GM18508 (cell line): ENCODE results near the gene HSPB6.

Experiments used
- ATAC-seq: cut with Tn5 transposase; IDR thresholded peaks from one replicate; pipeline ENCODE4 v1.9.1; 2021; ENCODE audit warnings: moderate number of reproducible peaks; ENCODE audit not compliant: insufficient read depth, unreplicated experiment

HSPB6 gene

GRCh38 chr19:35748106-35749020 is 8.5 kb downstream of the HSPB6 start, which contains the start of gene LIN37:
Gene LIN37 (plus strand): TSS chr19:35748576. CDS start chr19:35748725, 149 bp downstream.
- ATAC-seq = peak; percentile 51

DNA sequence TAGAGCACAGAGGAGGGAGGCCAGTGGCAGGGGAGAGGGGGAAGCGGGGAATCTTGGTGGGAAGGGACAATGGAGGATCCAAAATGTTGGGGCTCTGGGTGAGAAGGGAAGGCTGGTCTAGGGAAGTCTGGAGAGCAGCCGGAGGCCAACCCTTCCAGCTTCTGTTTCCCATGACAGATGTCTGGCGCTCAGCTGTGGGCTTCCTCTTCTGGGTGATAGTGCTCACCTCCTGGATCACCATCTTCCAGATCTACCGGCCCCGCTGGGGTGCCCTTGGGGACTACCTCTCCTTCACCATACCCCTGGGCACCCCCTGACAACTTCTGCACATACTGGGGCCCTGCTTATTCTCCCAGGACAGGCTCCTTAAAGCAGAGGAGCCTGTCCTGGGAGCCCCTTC is 10.3 kb downstream of the HSPB6 start:
- no peak for ATAC-seq

- no peak for ATAC-seq
These were observed 10.8 kb downstream of the HSPB6 start for GRCh38 chr19:35746087-35746462.

DNA sequence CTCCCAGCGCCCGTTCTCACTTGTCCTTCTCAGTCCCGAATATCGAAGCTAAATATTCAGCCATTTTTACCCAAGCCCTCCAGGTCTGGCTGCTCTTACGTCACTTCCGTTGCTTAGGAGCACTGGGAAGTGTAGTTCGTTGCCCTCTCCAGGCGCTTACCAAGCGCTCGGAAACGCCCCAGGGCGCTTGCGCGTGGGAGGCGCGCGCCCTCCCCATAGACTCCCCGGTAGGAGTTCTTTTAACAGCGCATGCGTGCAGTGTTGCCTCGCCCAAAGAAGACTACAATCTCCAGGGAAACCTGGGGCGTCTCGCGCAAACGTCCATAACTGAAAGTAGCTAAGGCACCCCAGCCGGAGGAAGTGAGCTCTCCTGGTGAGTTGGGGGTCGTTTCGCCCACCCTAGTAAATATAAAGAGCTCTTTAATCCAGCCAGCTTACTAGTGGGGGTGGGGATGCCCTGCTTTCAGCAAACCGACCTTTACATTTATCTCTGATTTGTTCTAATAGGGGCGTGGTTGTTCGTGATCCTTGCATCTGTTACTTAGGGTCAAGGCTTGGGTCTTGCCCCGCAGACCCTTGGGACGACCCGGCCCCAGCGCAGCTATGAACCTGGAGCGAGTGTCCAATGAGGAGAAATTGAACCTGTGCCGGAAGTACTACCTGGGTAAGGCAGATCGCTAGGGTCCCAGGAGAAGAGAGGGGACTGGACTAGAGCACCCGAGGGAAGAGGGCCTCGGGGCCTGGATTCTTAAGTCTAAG is 11.3 kb downstream of the HSPB6 start, which contains the start of the genes PSENEN and U2AF1L4:
Gene PSENEN (plus strand): TSS at position 324 of the 759 bp plus-strand sequence. CDS start 280 bp downstream, at position 604.
Gene U2AF1L4 (minus strand): TSS at position 91 of the 759 bp plus-strand sequence. CDS start 27 bp downstream, at position 64.
- ATAC-seq = no peak

DNA sequence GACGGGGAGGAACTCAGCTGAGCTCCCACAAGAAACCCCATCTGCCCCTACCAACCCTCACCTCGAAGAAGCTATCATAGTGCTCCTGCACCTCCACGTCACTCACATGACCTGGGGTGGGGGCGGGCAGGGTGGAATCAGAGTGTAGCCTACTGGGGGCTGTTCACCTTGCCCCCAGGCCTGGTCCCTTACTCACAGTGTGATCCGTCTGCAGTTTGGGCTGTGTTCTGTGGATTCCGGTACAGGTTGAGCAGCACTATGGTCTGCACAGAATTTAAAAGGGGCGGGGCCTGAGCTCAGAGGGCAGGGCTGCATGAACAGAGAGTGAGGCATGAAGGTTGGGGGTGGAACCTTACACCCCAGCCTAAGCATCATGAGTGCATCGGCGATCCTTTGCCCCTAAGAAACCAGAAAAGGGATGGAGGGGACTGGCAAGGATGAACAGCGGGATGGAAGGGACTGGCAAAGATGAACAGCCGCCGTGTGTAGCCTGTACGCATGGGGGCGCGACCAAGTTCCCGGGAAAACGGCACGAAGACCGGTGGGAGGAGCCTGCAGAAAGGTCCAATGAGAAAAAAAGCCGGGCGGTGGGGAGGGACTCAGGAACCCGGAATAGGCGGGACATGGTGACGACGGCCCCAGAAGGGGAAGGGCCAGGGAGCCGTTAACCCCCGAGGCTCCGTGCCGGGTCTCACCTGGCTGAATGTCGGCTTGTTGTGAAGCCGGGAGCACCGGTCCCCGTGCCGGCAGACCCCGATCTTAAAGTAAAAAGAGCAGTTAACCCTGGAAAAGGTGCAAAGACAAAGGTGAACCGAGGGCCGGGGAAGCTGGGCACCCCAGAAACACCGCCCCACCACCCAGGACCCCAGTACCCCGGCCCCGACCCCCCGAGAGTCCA is 12.2 kb downstream of the HSPB6 start:
- no peak for ATAC-seq

DNA sequence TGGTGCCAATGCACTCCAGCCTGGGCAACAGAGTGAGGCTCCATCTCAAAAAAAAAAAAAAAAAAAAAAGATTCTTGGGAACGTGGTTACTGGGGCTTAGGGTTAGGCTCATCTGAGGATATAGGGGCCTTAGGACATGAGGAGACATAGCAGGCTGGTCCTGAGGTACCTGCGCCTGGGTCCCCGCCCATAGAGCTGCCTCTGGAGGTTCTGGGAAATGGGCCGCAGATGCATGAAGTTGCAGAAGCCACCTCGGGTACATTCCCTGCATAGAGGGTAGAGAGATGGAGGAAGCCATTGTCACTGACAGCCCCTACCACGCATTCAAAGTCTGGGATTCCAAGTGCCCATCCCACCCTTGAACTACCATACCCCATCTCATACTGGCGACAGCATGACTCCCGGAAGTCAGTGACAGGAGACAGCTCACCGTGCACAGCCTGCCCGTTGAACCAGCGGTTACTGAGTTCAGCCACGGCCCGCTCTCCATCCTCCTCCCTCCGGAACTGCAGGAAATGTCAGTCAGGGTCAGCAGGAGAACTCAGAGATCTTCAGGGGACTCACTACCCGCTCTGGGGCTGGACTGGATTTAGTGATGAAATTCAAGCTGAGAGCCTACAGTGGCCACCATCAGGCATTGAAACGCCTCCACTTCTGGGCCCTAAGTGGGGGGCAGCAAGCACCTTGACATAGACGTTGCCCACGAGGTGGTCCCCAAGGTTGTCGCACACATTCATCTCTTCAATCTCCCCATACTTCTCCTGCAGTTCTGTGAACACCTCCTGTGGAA is 13.0 kb downstream of the HSPB6 start:
- ATAC-seq = no peak

- ATAC-seq = no peak
These were observed 14.6 kb downstream of the HSPB6 start, which contains the start of gene IGFLR1 for GRCh38 chr19:35742121-35742724. Gene IGFLR1 (minus strand): TSS chr19:35742452. CDS start chr19:35741180, 1,272 bp downstream.

GRCh38 chr19:35741203-35741515 is 15.7 kb downstream of the HSPB6 start:
- no peak for ATAC-seq

GRCh38 chr19:35740423-35741202 is 16.2 kb downstream of the HSPB6 start:
- no peak for ATAC-seq

- ATAC-seq = no peak
These were observed 16.8 kb downstream of the HSPB6 start for GRCh38 chr19:35740108-35740422.

DNA sequence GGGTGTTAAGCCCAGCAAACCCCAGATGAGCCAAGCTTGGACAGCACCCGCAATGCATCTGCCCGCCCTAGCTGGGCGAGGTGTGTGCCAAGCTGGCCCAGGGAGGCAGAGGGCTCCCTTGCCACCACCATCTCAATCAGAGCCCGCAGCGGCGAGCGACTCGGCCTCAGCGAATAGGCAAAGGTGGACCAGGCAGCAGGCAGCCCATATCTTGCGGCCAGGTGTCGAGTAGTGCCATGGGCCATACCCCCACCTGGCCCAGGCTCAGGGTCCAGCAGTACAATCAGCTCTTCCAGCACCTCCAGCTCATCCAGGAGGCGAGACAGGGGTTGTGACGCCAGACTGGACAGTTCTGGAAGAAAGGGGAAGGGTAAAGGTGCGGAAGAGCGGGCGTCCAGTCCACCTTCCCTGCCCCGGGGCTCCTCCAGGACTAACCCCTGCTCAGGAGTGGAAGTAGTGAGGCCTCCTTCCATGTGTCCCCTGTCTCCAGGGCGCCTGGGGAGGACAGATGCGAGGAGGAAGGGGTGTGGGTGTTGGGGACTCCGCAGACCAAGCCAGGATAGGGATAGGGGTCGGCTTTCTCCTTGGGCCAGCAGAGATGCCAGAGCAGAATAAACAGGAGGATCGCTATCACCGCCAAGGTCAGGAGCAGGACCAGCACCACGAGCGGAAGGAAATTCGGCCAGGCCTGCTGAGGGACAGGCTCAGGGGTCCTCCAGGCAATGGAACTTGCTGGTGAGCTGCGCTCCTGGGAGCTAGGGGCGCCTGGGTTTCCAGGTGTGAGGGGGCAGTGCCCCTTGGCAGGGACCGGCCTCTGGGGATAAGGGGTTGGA is 17.3 kb downstream of the HSPB6 start:
- no peak for ATAC-seq

GRCh38 chr19:35738887-35739229 is 18.0 kb downstream of the HSPB6 start:
- ATAC-seq = no peak

- ATAC-seq = no peak
These were observed 18.6 kb downstream of the HSPB6 start for GRCh38 chr19:35738021-35738886.

DNA sequence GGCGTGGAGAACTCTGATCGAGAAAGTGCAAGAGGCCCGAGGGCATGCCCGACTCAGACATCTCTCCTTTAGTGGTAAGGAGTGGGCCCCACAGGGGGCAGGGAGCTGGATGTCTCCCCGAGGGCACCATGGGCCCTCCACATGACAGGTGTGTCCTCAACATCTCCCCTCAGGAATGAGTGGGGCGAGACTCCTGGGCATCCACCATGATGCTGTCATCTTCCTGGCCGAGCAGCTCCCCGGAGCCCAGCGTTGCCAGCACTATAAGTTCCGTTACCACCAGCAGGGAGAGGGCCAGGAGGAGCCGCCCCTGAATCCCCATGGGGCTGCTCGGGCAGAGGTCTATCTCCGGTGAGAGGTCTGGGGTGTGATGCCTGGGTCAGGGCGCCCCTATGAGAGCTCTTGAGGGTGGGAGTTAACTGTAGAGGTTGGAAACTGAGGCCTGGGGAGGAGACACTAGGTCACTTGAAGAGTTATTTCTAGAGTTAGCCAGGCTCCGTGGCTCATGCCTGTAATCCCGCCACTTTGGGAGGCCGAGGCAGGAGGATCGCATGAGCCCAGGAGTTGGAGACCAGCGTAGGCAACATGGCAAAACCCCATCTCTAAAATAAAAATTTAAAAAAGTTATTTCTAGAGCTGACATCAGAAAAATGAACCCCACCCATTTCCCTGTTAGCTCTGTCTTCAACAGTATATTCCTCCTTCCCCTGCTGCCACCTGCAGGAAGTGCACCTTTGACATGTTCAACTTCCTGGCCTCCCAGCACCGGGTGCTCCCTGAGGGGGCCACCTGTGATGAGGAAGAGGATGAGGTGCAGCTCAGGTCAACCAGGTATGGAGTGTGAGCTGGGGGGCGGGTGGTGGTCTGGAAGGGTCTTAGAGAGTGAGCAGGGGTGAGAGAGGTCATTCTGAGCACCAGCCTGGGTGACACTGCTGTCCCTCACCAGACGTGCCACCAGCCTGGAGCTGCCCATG is 19.6 kb downstream of the HSPB6 start:
- ATAC-seq = no peak

- no peak for ATAC-seq
These were observed 21.9 kb downstream of the HSPB6 start for GRCh38 chr19:35734889-35735288.

DNA sequence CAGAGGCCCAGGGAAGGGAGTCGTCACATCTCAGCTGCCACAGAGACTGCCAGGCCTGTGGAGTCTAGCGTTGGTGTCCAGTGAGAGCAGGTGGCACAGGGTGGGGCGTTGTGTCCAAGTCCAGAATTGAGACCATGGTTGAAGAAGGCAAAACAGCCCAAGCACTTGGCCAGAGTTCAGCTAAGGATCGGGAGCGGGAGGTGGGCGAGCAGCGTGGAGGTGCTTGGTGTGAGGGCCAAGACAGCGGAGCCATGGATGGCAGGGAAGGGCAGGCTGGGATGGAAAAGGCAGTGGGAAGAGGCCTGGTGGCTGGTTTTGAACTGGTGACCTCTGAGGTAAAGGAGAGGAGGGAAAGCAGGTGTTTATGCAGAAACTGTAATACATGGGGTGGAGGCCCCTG is 22.6 kb downstream of the HSPB6 start:
- ATAC-seq = no peak
